Measurements from ENCODE around the gene MAP3K21. TPM values are rescaled to one million over a fixed set of nuclear protein-coding genes. Genes with fewer than 3 reads are reported as not detected.

MAP3K21 gene
- 9.9 and 10.3 TPM in 2 replicates for total RNA-seq

DNA sequence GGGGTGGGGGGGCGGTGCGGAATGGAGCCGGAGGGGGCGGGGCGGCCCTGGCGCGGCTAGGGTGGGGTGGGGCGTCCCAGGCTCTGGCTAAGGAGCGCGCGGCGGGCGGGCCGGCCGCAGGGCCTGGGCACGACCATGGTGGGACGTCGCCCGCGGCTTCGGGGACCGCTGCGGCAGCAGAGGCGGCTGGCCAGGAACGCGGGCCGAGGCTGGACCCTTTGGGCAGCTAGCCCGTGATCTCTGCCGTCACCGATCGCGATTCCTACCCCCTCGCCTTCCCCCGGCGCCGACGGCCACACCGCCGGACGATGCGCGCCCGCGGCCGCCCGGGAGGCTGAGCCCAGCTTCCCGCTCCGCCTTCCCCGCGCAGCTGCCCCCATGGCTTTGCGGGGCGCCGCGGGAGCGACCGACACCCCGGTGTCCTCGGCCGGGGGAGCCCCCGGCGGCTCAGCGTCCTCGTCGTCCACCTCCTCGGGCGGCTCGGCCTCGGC lies at the start of gene MAP3K21:
Gene MAP3K21, plus strand, starts transcription at position 74 of the 491 bp plus-strand sequence. Its CDS starts 305 bp downstream, at position 379.

DNA sequence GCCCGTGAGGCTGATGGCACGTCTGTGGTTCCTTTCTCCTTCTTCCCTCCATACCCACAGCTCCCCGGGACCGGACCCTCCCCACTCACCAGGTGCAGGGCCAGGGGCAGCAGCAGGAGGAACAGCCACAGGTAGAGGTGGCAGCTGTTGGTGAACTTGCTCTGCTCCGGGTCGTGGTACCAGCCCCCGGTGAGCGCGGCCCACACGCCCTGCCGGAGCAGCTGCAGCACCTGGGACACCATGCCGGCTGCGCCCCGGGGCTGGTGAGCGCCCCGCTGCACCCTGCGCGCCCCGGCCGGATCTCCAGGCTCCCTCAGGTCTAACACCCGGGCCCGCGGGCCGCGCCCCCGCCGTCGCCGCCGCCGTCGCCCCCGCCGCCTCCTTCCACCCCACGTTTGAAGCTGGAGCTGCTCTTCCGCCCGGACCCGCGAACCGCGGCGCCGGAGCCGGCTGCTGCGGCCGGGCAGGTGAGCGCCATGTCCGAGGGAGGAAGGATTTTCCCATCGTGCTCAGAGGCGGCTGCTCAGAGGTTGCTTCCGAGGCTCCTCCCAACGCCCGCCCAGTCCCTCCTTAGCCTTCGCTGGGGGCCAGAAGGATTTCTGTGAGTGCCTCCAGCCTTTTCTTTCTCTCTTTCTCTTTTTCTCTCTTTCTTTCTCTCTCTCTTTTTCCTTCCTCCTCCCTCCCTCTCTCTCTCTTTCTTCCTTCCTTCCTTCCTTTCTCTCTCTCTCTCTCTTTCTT lies 32.1 kb upstream of the MAP3K21 start, which contains the start of gene PCNX2:
Gene PCNX2, minus strand, starts transcription at position 489 of the 738 bp plus-strand sequence. Its CDS starts 247 bp downstream, at position 242.

Other genes with a start within 250 kb of the MAP3K21 start
- gene PCNX2, start 32.0 kb upstream of the MAP3K21 start, total RNA-seq = 30.3 and 46.5 TPM in 2 replicates

All from nasal cavity respiratory epithelium epithelial cell of viscerocranial mucosa (primary cell).